Liver (tissue), 9 donors: ENCODE results near the gene UBE3C. TPM values are rescaled to one million over a fixed set of nuclear protein-coding genes. Genes with fewer than 3 reads are reported as not detected.

Experiments used
- DNase-seq: peaks from one replicate; pipeline ENCODE4 v3.0.0-alpha.2; 2017; ENCODE audit warnings: low spot score
- H3K27ac ChIP-seq, 2 donors: one replicate each; pipeline ENCODE4 v1.7.0; 2013; ENCODE audit warnings: inconsistent platforms in 2 of 2, low read length in 2 of 2, control low read depth in 1 of 2, low read depth in 1 of 2, mild to moderate bottlenecking in 1 of 2
- H3K27me3 ChIP-seq, 4 donors: one replicate each; pipeline versions ENCODE4 v1.6.1 to v1.7.0; 2013; ENCODE audit warnings: low read length in 3 of 4, inconsistent platforms in 1 of 4, mild to moderate bottlenecking in 1 of 4, moderate library complexity in 1 of 4; ENCODE audit not compliant: control insufficient read depth in 4 of 4, insufficient read depth in 4 of 4
- H3K36me3 ChIP-seq, 4 donors: one replicate each; pipeline versions ENCODE4 v1.6.1 to v1.7.0; 2013; ENCODE audit warnings: low read length in 3 of 4, mild to moderate bottlenecking in 3 of 4, low read depth in 1 of 4, moderate library complexity in 1 of 4; ENCODE audit not compliant: control insufficient read depth in 4 of 4, insufficient read depth in 3 of 4
- H3K4me1 ChIP-seq, 4 donors: one replicate each; pipeline versions ENCODE4 v1.6.1 to v1.7.0; 2013; ENCODE audit warnings: low read length in 3 of 4, mild to moderate bottlenecking in 3 of 4, moderate library complexity in 1 of 4; ENCODE audit not compliant: control insufficient read depth in 4 of 4, insufficient read depth in 4 of 4
- H3K4me3 ChIP-seq, 3 donors: one replicate each; pipeline versions ENCODE4 v1.6.1 to v1.7.0; 2013; ENCODE audit warnings: low read length in 3 of 3, control low read depth in 1 of 3, low read depth in 1 of 3, mild to moderate bottlenecking in 1 of 3
- H3K9ac ChIP-seq, 2 donors: one replicate each; pipeline ENCODE4 v1.7.0; 2013; ENCODE audit warnings: low read length in 2 of 2, mild to moderate bottlenecking in 2 of 2, moderate library complexity in 2 of 2, control low read depth in 1 of 2, low read depth in 1 of 2
- H3K9me3 ChIP-seq, 4 donors: one replicate each; pipeline versions ENCODE4 v1.6.1 to v1.7.0; 2013; ENCODE audit warnings: low read length in 3 of 4; ENCODE audit not compliant: control insufficient read depth in 4 of 4
- EGR1 ChIP-seq, 2 donors: IDR thresholded peaks; 2 replicates each; pipeline ENCODE4 v1.6.1; 2016 to 2018; ENCODE audit warnings: antibody characterized with exemption in 2 of 2, low read depth in 2 of 2
- FOXA1 ChIP-seq: IDR thresholded peaks from 2 replicates; pipeline ENCODE4 v1.6.1; 2016; ENCODE audit warnings: antibody characterized with exemption
- FOXA2 ChIP-seq: IDR thresholded peaks from 2 replicates; pipeline ENCODE4 v1.6.1; 2016; ENCODE audit warnings: antibody characterized with exemption
- GABPA ChIP-seq, 2 donors: IDR thresholded peaks in 1 of 2; conservative IDR thresholded peaks in 1 of 2; 2 replicates each; pipeline ENCODE4 v1.6.1; 2016; ENCODE audit warnings: antibody characterized with exemption in 2 of 2, mild to moderate bottlenecking in 1 of 2, moderate library complexity in 1 of 2
- HNF4A ChIP-seq, 2 donors: conservative IDR thresholded peaks; 2 replicates each; pipeline ENCODE4 v1.6.1; 2016; ENCODE audit warnings: antibody characterized with exemption in 2 of 2, mild to moderate bottlenecking in 2 of 2
- HNF4G ChIP-seq: IDR thresholded peaks from 2 replicates; pipeline ENCODE4 v1.6.1; 2016; ENCODE audit warnings: antibody characterized with exemption
- JUND ChIP-seq, 2 donors: IDR thresholded peaks; 2 replicates each; pipeline ENCODE4 v1.6.1; 2016; ENCODE audit warnings: antibody characterized with exemption in 2 of 2
- NR2F2 ChIP-seq: IDR thresholded peaks from 2 replicates; pipeline ENCODE4 v1.6.1; 2016; ENCODE audit warnings: antibody characterized with exemption
- RXRA ChIP-seq, 2 donors: IDR thresholded peaks; 2 replicates each; pipeline ENCODE4 v1.6.1; 2017 to 2018; ENCODE audit warnings: antibody characterized with exemption in 2 of 2, mild to moderate bottlenecking in 1 of 2
- SP1 ChIP-seq: IDR thresholded peaks from 2 replicates; pipeline ENCODE4 v1.6.1; 2018; ENCODE audit warnings: antibody characterized with exemption, mild to moderate bottlenecking
- TAF1 ChIP-seq: conservative IDR thresholded peaks from 2 replicates; pipeline ENCODE4 v1.6.1; 2016; ENCODE audit warnings: antibody characterized with exemption, mild to moderate bottlenecking
- YY1 ChIP-seq: IDR thresholded peaks from 2 replicates; pipeline ENCODE4 v1.6.1; 2016; ENCODE audit warnings: antibody characterized with exemption, mild to moderate bottlenecking
- WGBS: extraction: QIAGEN DNeasy Blood & Tissue Kit; methylation state at CpG from one replicate; pipeline ENCODE4 v1.1.7; 2013; 5-methylcytosine and 5-hydroxymethylcytosine counted together
- polyA plus RNA-seq, 2 donors: library from polyadenylated mRNA; stranded (reverse) in 1 of 2; unstranded in 1 of 2; fragments of 200-250 nt in 1 of 2; fragments of >200 nt in 1 of 2; fragmentation: Nextera tagmentation in 1 of 2; extraction: Ambion mirVana in 1 of 2; gene quantifications; one replicate each; pipeline versions ENCODE4 v1.2.1 to v1.2.3, GENCODE V29; 2013 to 2015
- total RNA-seq, 2 donors: library from RNA; depleted of rRNA; stranded (reverse); fragments of >200 nt; gene quantifications; one replicate each; pipeline ENCODE4 v1.2.3, GENCODE V29; 2014
- TF ChIP-seq, protein P1 (sequence below): IDR thresholded peaks from 2 replicates; pipeline ENCODE4 v1.6.1; 2016; ENCODE audit warnings: antibody characterized with exemption
- TF ChIP-seq, protein P2 (sequence below): IDR thresholded peaks from 2 replicates; pipeline ENCODE4 v1.6.1; 2016; ENCODE audit warnings: antibody characterized with exemption
- TF ChIP-seq, protein P3 (sequence below): IDR thresholded peaks from 2 replicates; pipeline ENCODE4 v1.6.1; 2016; ENCODE audit warnings: antibody characterized with exemption, mild to moderate bottlenecking
- TF ChIP-seq, protein P4 (sequence below): IDR thresholded peaks from 2 replicates; pipeline ENCODE4 v1.6.1; 2016; ENCODE audit warnings: antibody characterized with exemption
- TF ChIP-seq, protein P5 (sequence below): fragments of 150-350 bp; IDR thresholded peaks from 2 replicates; pipeline ENCODE4 v1.5.1; 2017; ENCODE audit warnings: improper control_type of control experiment, low read depth, low read length; ENCODE audit not compliant: missing input control
- donor health status: healthy.
- donor health status: healthy.
- donor health status: healthy.
- donor health status: healthy.
- donor health status: healthy.

The UBE3C gene
- total and polyA plus RNA-seq, 4 donors: 10.3 to 61.8 (median 33.9) TPM

DNA sequence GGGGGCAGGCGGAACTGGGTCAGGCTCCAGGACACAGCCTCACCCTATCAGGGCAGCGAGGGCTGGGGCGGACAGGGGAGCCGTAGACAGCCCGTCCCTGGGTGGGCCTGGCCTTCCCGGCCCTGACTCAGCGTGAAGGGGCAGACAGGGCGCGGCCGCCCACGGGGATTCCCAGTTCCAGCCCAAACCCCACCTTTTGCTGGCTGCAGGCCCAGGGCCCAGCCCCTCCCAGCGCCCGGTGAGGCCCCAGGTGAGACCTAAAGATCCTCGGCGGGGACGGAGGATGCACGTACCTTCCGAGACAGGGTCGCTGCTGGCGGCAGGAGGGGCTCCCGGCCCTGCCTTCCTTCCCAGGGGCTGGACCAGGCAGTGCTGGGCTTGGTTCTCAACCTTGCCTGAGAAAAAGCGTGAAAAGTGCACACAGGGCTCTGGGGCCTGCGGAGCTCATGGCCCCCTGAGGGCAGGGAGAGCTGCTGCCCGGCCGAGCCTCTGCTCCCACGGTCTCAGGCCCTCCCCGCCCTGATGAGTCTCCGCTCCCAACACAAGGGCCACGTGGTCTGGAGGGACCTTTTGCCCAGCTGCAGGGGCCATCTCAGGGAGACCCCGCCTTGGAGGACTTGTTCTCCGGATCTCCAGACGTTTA is 154.2 kb downstream of the UBE3C start:
- no peaks in the 10 kb centered on the region for H3K27me3 ChIP-seq
- 71% methylated on average over 32 of the region's 32 CpGs for WGBS
- H3K36me3 ChIP-seq: no peaks in the 10 kb centered on the region
- TF ChIP-seq FOXA2 (no peak), HNF4G (no peak)
- TF ChIP-seq, protein P1, sequence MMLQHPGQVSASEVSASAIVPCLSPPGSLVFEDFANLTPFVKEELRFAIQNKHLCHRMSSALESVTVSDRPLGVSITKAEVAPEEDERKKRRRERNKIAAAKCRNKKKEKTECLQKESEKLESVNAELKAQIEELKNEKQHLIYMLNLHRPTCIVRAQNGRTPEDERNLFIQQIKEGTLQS: no peak
- H3K4me1 ChIP-seq: no peaks in the 10 kb centered on the region
- no peak overlapping the region for H3K27ac ChIP-seq
- no peaks in the 10 kb centered on the region for H3K9me3 ChIP-seq
- no peak overlapping the region for H3K9ac ChIP-seq
- no peak overlapping the region for H3K4me3 ChIP-seq
- no peak for DNase-seq

DNA sequence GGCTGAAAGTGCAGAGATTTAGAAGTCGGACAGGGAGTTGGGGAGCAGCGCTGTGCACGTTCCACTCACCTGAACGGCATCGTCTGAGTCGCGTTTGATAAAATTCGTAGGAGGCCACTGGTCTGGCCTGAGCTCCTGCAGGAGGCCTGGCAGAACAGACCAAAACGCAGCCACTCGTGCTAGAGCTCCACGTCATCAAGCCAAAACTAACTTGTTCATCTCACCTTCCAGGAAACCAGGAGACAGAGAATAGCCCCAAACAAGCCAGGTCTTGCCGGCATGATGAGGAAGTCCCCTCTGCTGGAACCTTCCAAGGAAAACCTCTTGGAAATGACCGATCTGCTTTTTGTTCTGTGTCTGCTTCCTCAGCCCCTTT is 154.7 kb downstream of the UBE3C start:
- Histone ChIP-seq H3K27me3 (no peaks in the 10 kb centered on the region), H3K4me1 (no peaks in the 10 kb centered on the region), H3K27ac (no peak overlapping the region), H3K9ac (no peak overlapping the region), H3K9me3 (no peaks in the 10 kb centered on the region), H3K4me3 (no peak overlapping the region), H3K36me3 (no peaks in the 10 kb centered on the region)
- TF ChIP-seq RXRA (IDR thresholded peaks at IDR 0.05) (no peak), HNF4G (no peak), SP1 (no peak), GABPA (IDR thresholded peaks at IDR 0.05 in 1 of 2, conservative IDR thresholded peaks at IDR 0.05 in 1 of 2) (no peak), TAF1 (no peak), JUND (IDR thresholded peaks at IDR 0.05) (no peak), FOXA1 (no peak), HNF4A (conservative IDR thresholded peaks at IDR 0.05) (no peak), EGR1 (IDR thresholded peaks at IDR 0.05; ENCODE audit: low read depth in 2 of 2) (no peak), FOXA2 (no peak), YY1 (no peak), NR2F2 (no peak)
- TF ChIP-seq, protein P2, sequence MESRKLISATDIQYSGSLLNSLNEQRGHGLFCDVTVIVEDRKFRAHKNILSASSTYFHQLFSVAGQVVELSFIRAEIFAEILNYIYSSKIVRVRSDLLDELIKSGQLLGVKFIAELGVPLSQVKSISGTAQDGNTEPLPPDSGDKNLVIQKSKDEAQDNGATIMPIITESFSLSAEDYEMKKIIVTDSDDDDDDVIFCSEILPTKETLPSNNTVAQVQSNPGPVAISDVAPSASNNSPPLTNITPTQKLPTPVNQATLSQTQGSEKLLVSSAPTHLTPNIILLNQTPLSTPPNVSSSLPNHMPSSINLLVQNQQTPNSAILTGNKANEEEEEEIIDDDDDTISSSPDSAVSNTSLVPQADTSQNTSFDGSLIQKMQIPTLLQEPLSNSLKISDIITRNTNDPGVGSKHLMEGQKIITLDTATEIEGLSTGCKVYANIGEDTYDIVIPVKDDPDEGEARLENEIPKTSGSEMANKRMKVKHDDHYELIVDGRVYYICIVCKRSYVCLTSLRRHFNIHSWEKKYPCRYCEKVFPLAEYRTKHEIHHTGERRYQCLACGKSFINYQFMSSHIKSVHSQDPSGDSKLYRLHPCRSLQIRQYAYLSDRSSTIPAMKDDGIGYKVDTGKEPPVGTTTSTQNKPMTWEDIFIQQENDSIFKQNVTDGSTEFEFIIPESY: no peak
- TF ChIP-seq, protein P3, sequence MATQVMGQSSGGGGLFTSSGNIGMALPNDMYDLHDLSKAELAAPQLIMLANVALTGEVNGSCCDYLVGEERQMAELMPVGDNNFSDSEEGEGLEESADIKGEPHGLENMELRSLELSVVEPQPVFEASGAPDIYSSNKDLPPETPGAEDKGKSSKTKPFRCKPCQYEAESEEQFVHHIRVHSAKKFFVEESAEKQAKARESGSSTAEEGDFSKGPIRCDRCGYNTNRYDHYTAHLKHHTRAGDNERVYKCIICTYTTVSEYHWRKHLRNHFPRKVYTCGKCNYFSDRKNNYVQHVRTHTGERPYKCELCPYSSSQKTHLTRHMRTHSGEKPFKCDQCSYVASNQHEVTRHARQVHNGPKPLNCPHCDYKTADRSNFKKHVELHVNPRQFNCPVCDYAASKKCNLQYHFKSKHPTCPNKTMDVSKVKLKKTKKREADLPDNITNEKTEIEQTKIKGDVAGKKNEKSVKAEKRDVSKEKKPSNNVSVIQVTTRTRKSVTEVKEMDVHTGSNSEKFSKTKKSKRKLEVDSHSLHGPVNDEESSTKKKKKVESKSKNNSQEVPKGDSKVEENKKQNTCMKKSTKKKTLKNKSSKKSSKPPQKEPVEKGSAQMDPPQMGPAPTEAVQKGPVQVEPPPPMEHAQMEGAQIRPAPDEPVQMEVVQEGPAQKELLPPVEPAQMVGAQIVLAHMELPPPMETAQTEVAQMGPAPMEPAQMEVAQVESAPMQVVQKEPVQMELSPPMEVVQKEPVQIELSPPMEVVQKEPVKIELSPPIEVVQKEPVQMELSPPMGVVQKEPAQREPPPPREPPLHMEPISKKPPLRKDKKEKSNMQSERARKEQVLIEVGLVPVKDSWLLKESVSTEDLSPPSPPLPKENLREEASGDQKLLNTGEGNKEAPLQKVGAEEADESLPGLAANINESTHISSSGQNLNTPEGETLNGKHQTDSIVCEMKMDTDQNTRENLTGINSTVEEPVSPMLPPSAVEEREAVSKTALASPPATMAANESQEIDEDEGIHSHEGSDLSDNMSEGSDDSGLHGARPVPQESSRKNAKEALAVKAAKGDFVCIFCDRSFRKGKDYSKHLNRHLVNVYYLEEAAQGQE: no peak
- TF ChIP-seq, protein P4, sequence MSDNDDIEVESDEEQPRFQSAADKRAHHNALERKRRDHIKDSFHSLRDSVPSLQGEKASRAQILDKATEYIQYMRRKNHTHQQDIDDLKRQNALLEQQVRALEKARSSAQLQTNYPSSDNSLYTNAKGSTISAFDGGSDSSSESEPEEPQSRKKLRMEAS: no peak
- TF ChIP-seq, protein P5, sequence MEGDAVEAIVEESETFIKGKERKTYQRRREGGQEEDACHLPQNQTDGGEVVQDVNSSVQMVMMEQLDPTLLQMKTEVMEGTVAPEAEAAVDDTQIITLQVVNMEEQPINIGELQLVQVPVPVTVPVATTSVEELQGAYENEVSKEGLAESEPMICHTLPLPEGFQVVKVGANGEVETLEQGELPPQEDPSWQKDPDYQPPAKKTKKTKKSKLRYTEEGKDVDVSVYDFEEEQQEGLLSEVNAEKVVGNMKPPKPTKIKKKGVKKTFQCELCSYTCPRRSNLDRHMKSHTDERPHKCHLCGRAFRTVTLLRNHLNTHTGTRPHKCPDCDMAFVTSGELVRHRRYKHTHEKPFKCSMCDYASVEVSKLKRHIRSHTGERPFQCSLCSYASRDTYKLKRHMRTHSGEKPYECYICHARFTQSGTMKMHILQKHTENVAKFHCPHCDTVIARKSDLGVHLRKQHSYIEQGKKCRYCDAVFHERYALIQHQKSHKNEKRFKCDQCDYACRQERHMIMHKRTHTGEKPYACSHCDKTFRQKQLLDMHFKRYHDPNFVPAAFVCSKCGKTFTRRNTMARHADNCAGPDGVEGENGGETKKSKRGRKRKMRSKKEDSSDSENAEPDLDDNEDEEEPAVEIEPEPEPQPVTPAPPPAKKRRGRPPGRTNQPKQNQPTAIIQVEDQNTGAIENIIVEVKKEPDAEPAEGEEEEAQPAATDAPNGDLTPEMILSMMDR: no peak
- WGBS: 80% methylated on average over 13 of the region's 13 CpGs
- no peak for DNase-seq
